Nephron progenitor cell (in vitro differentiated cells): ENCODE data around the gene TENT5C.

ENCODE experiments used
- DNase-seq: peaks from one replicate; pipeline ENCODE4 v3.0.0; 2021
- H3K27ac Mint-ChIP-seq: 2 replicates; pipeline ENCODE4 v1.8.0; 2021; ENCODE audit warnings: mild to moderate bottlenecking, moderate library complexity, mixed read lengths
- H3K27me3 Mint-ChIP-seq: 2 replicates; pipeline ENCODE4 v1.8.0; 2021; ENCODE audit warnings: mild to moderate bottlenecking, low read depth, mixed read lengths; ENCODE audit not compliant: poor library complexity
- H3K36me3 Mint-ChIP-seq: 2 replicates; pipeline ENCODE4 v1.8.0; 2021; ENCODE audit warnings: low read depth, mixed read lengths
- H3K4me1 Mint-ChIP-seq: 2 replicates; pipeline ENCODE4 v1.8.0; 2021; ENCODE audit warnings: mixed read lengths
- H3K4me3 Mint-ChIP-seq: 2 replicates; pipeline ENCODE4 v1.8.0; 2021; ENCODE audit warnings: mild to moderate bottlenecking, moderate library complexity, mixed read lengths
- H3K9me3 Mint-ChIP-seq: 2 replicates; pipeline ENCODE4 v1.8.0; 2021; ENCODE audit warnings: mild to moderate bottlenecking, moderate library complexity, mixed read lengths
- TF ChIP-seq, protein P1 (sequence below): fragments of 200-600 bp; sonication (generic); IDR thresholded peaks from 2 replicates; pipeline ENCODE4 v1.5.0; 2021; ENCODE audit warnings: antibody characterized with exemption

The TENT5C gene

GRCh38 chr1:117609471-117609911, 3.6 kb downstream of the TENT5C start:
- Mint-ChIP-seq H3K4me3 (no peak overlapping the region), H3K27ac (no peak overlapping the region), H3K36me3 (no peaks in the 10 kb centered on the region), H3K27me3 (peaks cover 38% of the 10 kb centered on the region), H3K9me3 (no peaks in the 10 kb centered on the region), H3K4me1 (peaks cover 49% of the 10 kb centered on the region)
- TF ChIP-seq, protein P1, sequence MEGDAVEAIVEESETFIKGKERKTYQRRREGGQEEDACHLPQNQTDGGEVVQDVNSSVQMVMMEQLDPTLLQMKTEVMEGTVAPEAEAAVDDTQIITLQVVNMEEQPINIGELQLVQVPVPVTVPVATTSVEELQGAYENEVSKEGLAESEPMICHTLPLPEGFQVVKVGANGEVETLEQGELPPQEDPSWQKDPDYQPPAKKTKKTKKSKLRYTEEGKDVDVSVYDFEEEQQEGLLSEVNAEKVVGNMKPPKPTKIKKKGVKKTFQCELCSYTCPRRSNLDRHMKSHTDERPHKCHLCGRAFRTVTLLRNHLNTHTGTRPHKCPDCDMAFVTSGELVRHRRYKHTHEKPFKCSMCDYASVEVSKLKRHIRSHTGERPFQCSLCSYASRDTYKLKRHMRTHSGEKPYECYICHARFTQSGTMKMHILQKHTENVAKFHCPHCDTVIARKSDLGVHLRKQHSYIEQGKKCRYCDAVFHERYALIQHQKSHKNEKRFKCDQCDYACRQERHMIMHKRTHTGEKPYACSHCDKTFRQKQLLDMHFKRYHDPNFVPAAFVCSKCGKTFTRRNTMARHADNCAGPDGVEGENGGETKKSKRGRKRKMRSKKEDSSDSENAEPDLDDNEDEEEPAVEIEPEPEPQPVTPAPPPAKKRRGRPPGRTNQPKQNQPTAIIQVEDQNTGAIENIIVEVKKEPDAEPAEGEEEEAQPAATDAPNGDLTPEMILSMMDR, result no peak
- DNase-seq, result no peak

GRCh38 chr1:117610036-117610435, 4.2 kb downstream of the TENT5C start:
- TF ChIP-seq, protein P1, result no peak
- H3K4me1 Mint-ChIP-seq, result peaks cover 48% of the 10 kb centered on the region
- no peaks in the 10 kb centered on the region for H3K36me3 Mint-ChIP-seq
- no peak overlapping the region for H3K4me3 Mint-ChIP-seq
- H3K9me3 Mint-ChIP-seq, result no peaks in the 10 kb centered on the region
- H3K27ac Mint-ChIP-seq, result no peak overlapping the region
- DNase-seq, result no peak
- peaks cover 35% of the 10 kb centered on the region for H3K27me3 Mint-ChIP-seq

DNA sequence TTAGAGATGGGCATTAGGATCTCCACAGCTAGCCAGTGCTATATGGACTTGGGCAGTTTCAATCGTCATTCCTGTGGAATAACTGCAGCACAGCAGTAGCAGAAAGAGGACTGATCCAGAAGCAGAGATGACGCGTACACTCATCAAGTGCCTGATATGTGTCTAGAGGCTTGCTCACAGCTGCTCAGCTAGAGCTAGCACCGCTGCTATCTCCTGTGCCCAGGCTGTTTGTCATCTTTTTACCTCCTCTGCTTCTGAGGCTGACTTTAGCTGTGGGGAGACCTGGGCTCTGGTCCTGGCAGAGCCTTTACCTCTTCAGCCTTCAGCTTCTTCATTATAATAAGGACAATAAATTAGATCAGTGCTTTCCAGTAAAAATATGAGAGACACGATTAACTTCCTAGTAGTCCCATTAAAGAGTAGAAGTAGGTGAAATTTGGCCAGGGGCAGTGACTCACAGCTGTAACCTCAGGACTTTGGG, 5.3 kb downstream of the TENT5C start:
- H3K36me3 Mint-ChIP-seq, result no peaks in the 10 kb centered on the region
- DNase-seq, result no peak
- peaks cover 48% of the 10 kb centered on the region for H3K4me1 Mint-ChIP-seq
- H3K27ac Mint-ChIP-seq, result no peak overlapping the region
- H3K9me3 Mint-ChIP-seq, result no peaks in the 10 kb centered on the region
- H3K4me3 Mint-ChIP-seq, result no peak overlapping the region
- H3K27me3 Mint-ChIP-seq, result peaks cover 35% of the 10 kb centered on the region
- TF ChIP-seq, protein P1, result no peak

DNA sequence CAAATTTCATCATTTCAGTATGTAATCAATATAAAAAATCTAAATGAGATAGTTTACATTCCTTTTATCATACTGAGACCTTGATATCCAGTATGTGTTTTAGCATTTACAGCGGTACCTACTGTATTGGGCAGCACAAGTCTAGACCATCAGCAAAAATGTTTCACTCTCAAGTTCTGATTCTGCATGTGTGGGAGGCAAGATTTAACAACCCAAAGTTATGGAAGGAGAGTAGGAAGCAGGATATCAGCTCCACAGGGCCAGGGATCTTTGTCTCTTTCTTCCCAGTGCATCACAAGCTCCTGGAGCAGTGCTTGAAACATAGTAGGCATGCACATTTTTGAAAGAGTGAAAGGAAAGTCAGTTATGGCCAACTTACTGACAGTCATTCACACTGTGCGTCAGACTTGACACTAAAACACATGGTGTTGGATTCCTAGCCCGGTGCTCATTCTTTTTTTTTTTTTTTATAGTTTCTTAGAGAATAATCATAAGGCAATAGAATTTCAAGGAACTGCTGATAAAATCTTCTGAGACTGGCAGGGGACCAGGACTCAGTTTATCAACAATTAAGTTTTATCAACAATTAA, 6.1 kb downstream of the TENT5C start:
- H3K4me1 Mint-ChIP-seq, result peaks cover 42% of the 10 kb centered on the region
- H3K9me3 Mint-ChIP-seq, result no peaks in the 10 kb centered on the region
- TF ChIP-seq, protein P1, result no peak
- H3K4me3 Mint-ChIP-seq, result no peak overlapping the region
- no peak for DNase-seq
- H3K36me3 Mint-ChIP-seq, result no peaks in the 10 kb centered on the region
- H3K27ac Mint-ChIP-seq, result no peak overlapping the region
- H3K27me3 Mint-ChIP-seq, result peaks cover 30% of the 10 kb centered on the region

DNA sequence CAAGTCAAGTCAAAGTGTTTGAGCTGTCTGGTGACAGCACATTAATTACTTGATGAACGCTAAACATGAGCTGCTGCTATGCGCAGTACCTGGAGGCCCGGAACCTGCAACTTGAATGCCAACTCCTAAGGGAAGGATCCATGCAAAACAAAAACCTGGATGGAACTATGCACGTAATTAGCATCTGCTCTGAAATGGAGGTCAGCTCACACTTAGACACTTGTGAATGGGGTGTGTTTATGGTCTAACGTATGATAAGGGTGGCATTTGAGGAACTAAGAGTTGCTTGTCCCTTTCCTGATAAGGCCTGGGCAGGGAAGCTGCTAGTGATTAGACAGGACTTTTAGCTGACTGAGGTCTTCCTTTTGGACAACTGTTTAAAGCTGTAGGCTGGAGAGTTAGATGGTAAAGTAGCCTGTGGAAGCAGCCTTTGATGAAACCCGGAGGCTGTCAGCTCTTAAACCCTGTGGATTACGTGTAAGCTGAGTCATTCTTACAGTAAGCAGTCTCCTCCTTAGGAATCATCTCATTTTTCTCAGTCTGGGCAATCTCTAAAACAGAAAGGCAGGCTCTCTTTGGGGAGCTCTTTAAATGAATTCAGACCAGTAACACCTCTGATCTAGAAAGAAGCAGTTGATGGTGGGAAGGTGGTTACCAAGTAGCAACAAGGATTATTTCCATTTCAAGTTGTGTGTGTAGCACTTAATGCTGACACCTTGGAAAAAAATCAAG, 6.8 kb downstream of the TENT5C start:
- Mint-ChIP-seq H3K4me3 (no peak overlapping the region), H3K27me3 (peaks cover 23% of the 10 kb centered on the region), H3K4me1 (peaks cover 36% of the 10 kb centered on the region), H3K27ac (no peak overlapping the region), H3K36me3 (no peaks in the 10 kb centered on the region), H3K9me3 (no peaks in the 10 kb centered on the region)
- TF ChIP-seq, protein P1, result no peak
- DNase-seq, result no peak
